Calu3 (cell line): ENCODE results near the gene CHAF1B. TPM values are rescaled to one million over a fixed set of nuclear protein-coding genes. Genes with fewer than 3 reads are reported as not detected.

Experiments
- BruUV-seq: library from RNA; stranded (reverse); fragments of 400-500 nt; replicated peaks from 2 replicates; lab custom pipeline; 2021; lab: Mats Ljungman, UMichigan
- CTCF ChIA-PET: fragments of 300-600 bp; sonication (Branson Sonifier 250); formaldehyde crosslinking; loops from one replicate; lab custom pipeline; 2022; ENCODE audit warnings: antibody characterized with exemption; lab: Charles Lee
- DNase-seq: peaks from one replicate; pipeline ENCODE4 v3.0.0; 2022
- H3K27ac Mint-ChIP-seq: one replicate; pipeline ENCODE4 v1.8.0; 2022; ENCODE audit warnings: mixed read lengths; ENCODE audit not compliant: unreplicated experiment
- H3K27me3 Mint-ChIP-seq: one replicate; pipeline ENCODE4 v1.8.0; 2022; ENCODE audit warnings: mixed read lengths; ENCODE audit not compliant: unreplicated experiment
- H3K36me3 Mint-ChIP-seq: one replicate; pipeline ENCODE4 v1.8.0; 2022; ENCODE audit warnings: mild to moderate bottlenecking, moderate library complexity, mixed read lengths; ENCODE audit not compliant: insufficient read depth, unreplicated experiment
- H3K4me1 Mint-ChIP-seq: one replicate; pipeline ENCODE4 v1.8.0; 2022; ENCODE audit warnings: mild to moderate bottlenecking, low read depth, mixed read lengths; ENCODE audit not compliant: unreplicated experiment
- H3K4me3 Mint-ChIP-seq: one replicate; pipeline ENCODE4 v1.8.0; 2022; ENCODE audit warnings: mild to moderate bottlenecking, low read depth, moderate library complexity, mixed read lengths; ENCODE audit not compliant: unreplicated experiment
- H3K9me3 Mint-ChIP-seq: one replicate; pipeline ENCODE4 v1.8.0; 2022; ENCODE audit warnings: low read depth, mixed read lengths; ENCODE audit not compliant: unreplicated experiment
- CTCF ChIP-seq: fragments of 200-600 bp; IDR thresholded peaks from one replicate; pipeline ENCODE4 v1.8.0; 2022; ENCODE audit warnings: antibody characterized with exemption; ENCODE audit not compliant: unreplicated experiment
- intact Hi-C: fragments of 100-400 bp; cut with micrococcal nuclease; formaldehyde crosslinking; loops from one replicate; pipeline ENCODE4 v1.10.0; 2022; ENCODE audit not compliant: unreplicated experiment
- total RNA-seq: library from RNA; stranded (reverse); gene quantifications from 2 replicates; pipeline ENCODE4 v1.2.3, GENCODE V29; 2022

CHAF1B gene
- total RNA-seq, 1 experiment from 2014 or later = 16.0 TPM

- BruUV-seq = no TSS peak
- no peak for TF ChIP-seq CTCF
- Mint-ChIP-seq H3K4me3 (no peak overlapping the region), H3K27me3 (no peaks in the 10 kb centered on the region), H3K4me1 (peaks cover 8% of the 10 kb centered on the region), H3K9me3 (no peaks in the 10 kb centered on the region), H3K36me3 (peaks cover 10% of the 10 kb centered on the region), H3K27ac (no peak overlapping the region)
- intact Hi-C loops = no loop called here
- no peak for DNase-seq
- CTCF ChIA-PET = interaction anchor here (0.7 kb wide), 1 partner anchor 262 kb away, joined by 3 read pairs; no protein-coding TSS in a partner anchor
Observed at GRCh38 chr21:36437745-36438128, 52.5 kb downstream of the CHAF1B start.

GRCh38 chr21:36441715-36442114 lies 56.5 kb downstream of the CHAF1B start:
- CTCF ChIA-PET = interaction anchor here (0.7 kb wide), 1 partner anchor 1791 kb away, joined by 3 read pairs; no protein-coding TSS in a partner anchor
- TF ChIP-seq CTCF = no peak
- Mint-ChIP-seq H3K4me1 (peaks cover 7% of the 10 kb centered on the region), H3K27me3 (no peaks in the 10 kb centered on the region), H3K27ac (no peak overlapping the region), H3K36me3 (peaks cover 8% of the 10 kb centered on the region), H3K9me3 (no peaks in the 10 kb centered on the region), H3K4me3 (no peak overlapping the region)
- BruUV-seq = no TSS peak
- intact Hi-C loops = no loop called here
- DNase-seq = no peak

GRCh38 chr21:36446301-36446700 lies 61.1 kb downstream of the CHAF1B start:
- TF ChIP-seq CTCF = no peak
- Mint-ChIP-seq H3K36me3 (peaks cover 8% of the 10 kb centered on the region), H3K27me3 (no peaks in the 10 kb centered on the region), H3K4me3 (no peak overlapping the region), H3K4me1 (no peaks in the 10 kb centered on the region), H3K27ac (no peak overlapping the region), H3K9me3 (no peaks in the 10 kb centered on the region)
- no TSS peak for BruUV-seq
- no peak for DNase-seq
- intact Hi-C loops = no loop called here
- CTCF ChIA-PET = no interaction called here

- no peak for DNase-seq
- H3K4me1 Mint-ChIP-seq = peaks cover 16% of the 10 kb centered on the region
- no peaks in the 10 kb centered on the region for H3K9me3 Mint-ChIP-seq
- H3K27me3 Mint-ChIP-seq = no peaks in the 10 kb centered on the region
- peaks cover 13% of the 10 kb centered on the region for H3K36me3 Mint-ChIP-seq
- no peak for TF ChIP-seq CTCF
- intact Hi-C loops = no loop called here
- no peak overlapping the region for H3K27ac Mint-ChIP-seq
- no peak overlapping the region for H3K4me3 Mint-ChIP-seq
- no TSS peak for BruUV-seq
- CTCF ChIA-PET = no interaction called here
Observed at GRCh38 chr21:36450511-36450910, 65.3 kb downstream of the CHAF1B start.
